ENCODE data around the gene ANKRD11. TPM values are rescaled to one million over a fixed set of nuclear protein-coding genes. Genes with fewer than 3 reads are reported as not detected.

ANKRD11 gene
- total RNA-seq, 1 experiment from 2014 or later, result 242 TPM

DNA sequence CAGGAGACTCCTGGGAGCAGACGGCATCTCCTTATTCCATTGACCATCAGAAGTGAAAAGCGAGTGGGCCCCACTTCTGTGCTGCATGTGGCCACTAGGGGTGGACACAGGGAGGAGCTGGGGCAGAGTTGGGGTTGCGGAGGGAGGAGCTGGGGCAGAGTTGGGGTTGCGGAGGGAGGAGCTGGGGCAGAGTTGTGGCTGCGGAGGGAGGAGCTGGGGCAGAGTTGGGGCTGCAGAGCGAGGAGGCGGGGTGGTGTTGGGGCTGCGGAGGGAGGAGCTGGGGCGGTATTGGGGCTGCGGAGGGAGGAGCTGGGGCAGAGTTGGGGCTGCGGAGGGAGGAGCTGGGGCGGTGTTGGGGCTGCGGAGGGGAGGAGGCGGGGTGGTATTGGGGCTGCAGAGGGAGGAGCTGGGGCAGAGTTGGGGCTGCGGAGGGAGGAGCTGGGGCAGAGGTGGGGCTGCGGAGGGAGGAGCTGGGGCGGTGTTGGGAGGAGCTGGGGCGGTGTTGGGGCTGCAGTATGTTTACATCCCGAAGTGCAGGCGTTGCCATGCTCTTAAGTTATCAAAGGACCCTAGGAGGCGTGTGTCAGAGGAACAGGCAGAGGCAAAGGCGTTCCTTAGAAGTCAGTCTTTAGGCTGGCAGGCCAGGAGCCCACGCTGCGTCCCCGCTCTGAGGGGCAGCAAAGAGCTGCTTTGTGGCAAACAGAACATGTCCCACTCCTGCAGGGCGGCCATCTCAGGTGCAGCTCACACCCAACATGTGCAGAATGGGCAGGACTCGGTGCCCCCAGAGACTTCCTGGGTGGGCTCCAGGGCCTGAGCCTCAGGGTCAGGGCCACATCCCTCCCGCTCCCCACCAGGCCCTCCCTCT lies 196.9 kb downstream of the ANKRD11 start:
- H3K27ac Mint-ChIP-seq (ENCODE audit: unreplicated experiment), result no peak overlapping the region
- no peaks in the 10 kb centered on the region for H3K9me3 Mint-ChIP-seq (ENCODE audit: low read depth, unreplicated experiment)
- DNase-seq, result no peak
- intact Hi-C loops (cut with micrococcal nuclease; ENCODE audit: unreplicated experiment), result no loop called here
- TF ChIP-seq, protein P1, sequence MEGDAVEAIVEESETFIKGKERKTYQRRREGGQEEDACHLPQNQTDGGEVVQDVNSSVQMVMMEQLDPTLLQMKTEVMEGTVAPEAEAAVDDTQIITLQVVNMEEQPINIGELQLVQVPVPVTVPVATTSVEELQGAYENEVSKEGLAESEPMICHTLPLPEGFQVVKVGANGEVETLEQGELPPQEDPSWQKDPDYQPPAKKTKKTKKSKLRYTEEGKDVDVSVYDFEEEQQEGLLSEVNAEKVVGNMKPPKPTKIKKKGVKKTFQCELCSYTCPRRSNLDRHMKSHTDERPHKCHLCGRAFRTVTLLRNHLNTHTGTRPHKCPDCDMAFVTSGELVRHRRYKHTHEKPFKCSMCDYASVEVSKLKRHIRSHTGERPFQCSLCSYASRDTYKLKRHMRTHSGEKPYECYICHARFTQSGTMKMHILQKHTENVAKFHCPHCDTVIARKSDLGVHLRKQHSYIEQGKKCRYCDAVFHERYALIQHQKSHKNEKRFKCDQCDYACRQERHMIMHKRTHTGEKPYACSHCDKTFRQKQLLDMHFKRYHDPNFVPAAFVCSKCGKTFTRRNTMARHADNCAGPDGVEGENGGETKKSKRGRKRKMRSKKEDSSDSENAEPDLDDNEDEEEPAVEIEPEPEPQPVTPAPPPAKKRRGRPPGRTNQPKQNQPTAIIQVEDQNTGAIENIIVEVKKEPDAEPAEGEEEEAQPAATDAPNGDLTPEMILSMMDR (IDR thresholded peaks at IDR 0.05; ENCODE audit: unreplicated experiment), result peak; percentile 25
- BruUV-seq (replicated peaks), result no TSS peak
- H3K4me3 Mint-ChIP-seq (ENCODE audit: low read depth, unreplicated experiment), result no peak overlapping the region
- no peaks in the 10 kb centered on the region for H3K27me3 Mint-ChIP-seq (ENCODE audit: unreplicated experiment)
- H3K4me1 Mint-ChIP-seq (ENCODE audit: low read depth, unreplicated experiment), result peaks cover 20% of the 10 kb centered on the region
- peaks cover 83% of the 10 kb centered on the region for H3K36me3 Mint-ChIP-seq (ENCODE audit: insufficient read depth, unreplicated experiment)
- CTCF ChIA-PET, result interaction anchor here (0.7 kb wide), 1 partner anchor 126 kb away, joined by 4 read pairs; no protein-coding TSS in a partner anchor

DNA sequence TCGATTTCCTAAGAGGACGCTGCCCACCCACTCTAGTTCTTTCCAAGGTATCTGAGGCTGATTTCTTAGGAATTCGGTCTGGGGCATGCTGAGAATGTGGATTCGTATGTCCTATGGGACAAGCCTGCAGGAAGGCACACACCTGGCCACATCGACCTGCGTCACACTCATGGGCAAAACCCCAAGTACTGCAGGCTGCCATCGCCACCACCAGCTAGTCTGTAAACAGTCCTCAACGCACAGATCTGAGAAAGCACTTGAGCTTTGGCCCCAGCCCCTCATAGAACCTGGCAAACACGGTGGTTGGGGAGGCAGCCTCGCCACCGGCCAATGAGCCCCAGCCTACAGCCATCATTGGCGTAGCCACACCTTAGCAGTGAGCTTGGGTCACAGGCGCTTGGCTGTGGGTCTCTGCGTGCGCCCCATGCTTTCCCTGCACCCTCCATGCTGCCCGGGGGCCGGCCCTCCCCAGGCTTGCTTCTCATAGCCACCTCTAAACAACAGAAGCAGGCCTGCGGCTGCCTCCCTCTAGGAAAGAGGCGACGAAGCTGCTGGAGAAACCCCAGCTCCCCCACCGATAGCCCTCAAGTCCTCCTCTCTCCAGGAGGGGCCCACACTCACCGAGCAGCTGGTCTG lies 197.8 kb downstream of the ANKRD11 start:
- peaks cover 12% of the 10 kb centered on the region for H3K4me1 Mint-ChIP-seq (ENCODE audit: low read depth, unreplicated experiment)
- intact Hi-C loops (cut with micrococcal nuclease; ENCODE audit: unreplicated experiment), result no loop called here

DNA sequence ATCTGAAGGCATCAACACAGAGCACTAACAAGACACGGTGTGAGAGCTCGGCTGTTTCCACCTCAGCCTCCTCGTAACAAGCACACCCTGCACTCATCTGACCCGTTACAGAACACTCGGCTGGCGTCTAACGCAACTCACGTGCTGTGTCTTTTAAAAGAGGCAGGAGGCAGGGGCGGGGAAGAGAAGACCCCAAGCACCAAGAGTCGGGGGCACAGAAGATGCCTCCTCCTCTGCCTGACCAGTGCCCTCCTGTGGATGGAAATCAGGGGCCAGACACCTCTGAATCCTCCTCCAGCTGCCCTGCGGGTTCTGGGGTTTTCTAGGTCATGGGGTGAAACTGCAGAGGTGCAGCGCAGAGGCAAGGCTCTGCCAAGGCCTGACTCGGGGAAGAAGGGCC lies 198.6 kb downstream of the ANKRD11 start:
- intact Hi-C loops (cut with micrococcal nuclease; ENCODE audit: unreplicated experiment), result no loop called here
- CTCF ChIA-PET, result no interaction called here
- no peak overlapping the region for H3K27ac Mint-ChIP-seq (ENCODE audit: unreplicated experiment)
- no peak overlapping the region for H3K4me3 Mint-ChIP-seq (ENCODE audit: low read depth, unreplicated experiment)
- BruUV-seq (replicated peaks), result no TSS peak
- DNase-seq, result no peak
- TF ChIP-seq, protein P1 (IDR thresholded peaks at IDR 0.05; ENCODE audit: unreplicated experiment), result no peak
- H3K27me3 Mint-ChIP-seq (ENCODE audit: unreplicated experiment), result no peaks in the 10 kb centered on the region
- no peaks in the 10 kb centered on the region for H3K9me3 Mint-ChIP-seq (ENCODE audit: low read depth, unreplicated experiment)
- H3K4me1 Mint-ChIP-seq (ENCODE audit: low read depth, unreplicated experiment), result peaks cover 9% of the 10 kb centered on the region
- H3K36me3 Mint-ChIP-seq (ENCODE audit: insufficient read depth, unreplicated experiment), result peaks cover 79% of the 10 kb centered on the region

More for the DNA sequence above, 197.8 kb downstream of the ANKRD11 start:
- no peaks in the 10 kb centered on the region for H3K9me3 Mint-ChIP-seq (ENCODE audit: low read depth, unreplicated experiment)
- no peak overlapping the region for H3K27ac Mint-ChIP-seq (ENCODE audit: unreplicated experiment)
- no peak overlapping the region for H3K4me3 Mint-ChIP-seq (ENCODE audit: low read depth, unreplicated experiment)
- no peaks in the 10 kb centered on the region for H3K27me3 Mint-ChIP-seq (ENCODE audit: unreplicated experiment)
- no peak for DNase-seq
- BruUV-seq (replicated peaks), result no TSS peak
- H3K36me3 Mint-ChIP-seq (ENCODE audit: insufficient read depth, unreplicated experiment), result peaks cover 80% of the 10 kb centered on the region
- CTCF ChIA-PET, result interaction anchor here (0.7 kb wide), 1 partner anchor 125 kb away, joined by 4 read pairs; no protein-coding TSS in a partner anchor
- TF ChIP-seq, protein P1 (IDR thresholded peaks at IDR 0.05; ENCODE audit: unreplicated experiment), result no peak

DNA sequence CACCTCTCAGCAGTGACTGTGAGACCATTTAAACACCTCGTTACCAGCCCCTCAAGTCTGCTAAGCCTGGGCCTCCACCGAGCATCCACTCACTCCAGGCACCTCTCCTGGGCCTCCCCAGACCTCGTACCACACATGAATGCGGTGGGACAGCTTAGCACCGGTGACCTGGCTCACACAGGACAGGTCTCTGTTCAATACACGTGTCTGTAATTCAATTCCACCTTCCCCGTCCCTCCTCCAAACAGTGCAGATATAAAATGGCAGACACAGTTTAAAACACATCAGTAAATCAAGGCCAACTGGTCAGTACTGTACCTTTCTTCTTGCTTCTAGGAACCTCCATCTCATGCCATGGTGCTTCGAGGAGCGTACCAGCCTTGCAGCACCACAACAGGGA lies 199.0 kb downstream of the ANKRD11 start:
- Mint-ChIP-seq H3K4me3 (ENCODE audit: low read depth, unreplicated experiment) (no peak overlapping the region), H3K27ac (ENCODE audit: unreplicated experiment) (no peak overlapping the region), H3K9me3 (ENCODE audit: low read depth, unreplicated experiment) (no peaks in the 10 kb centered on the region), H3K27me3 (ENCODE audit: unreplicated experiment) (no peaks in the 10 kb centered on the region), H3K36me3 (ENCODE audit: insufficient read depth, unreplicated experiment) (peaks cover 75% of the 10 kb centered on the region), H3K4me1 (ENCODE audit: low read depth, unreplicated experiment) (peaks cover 6% of the 10 kb centered on the region)
- intact Hi-C loops (cut with micrococcal nuclease; ENCODE audit: unreplicated experiment), result no loop called here
- BruUV-seq (replicated peaks), result no TSS peak
- CTCF ChIA-PET, result no interaction called here
- TF ChIP-seq, protein P1 (IDR thresholded peaks at IDR 0.05; ENCODE audit: unreplicated experiment), result no peak
- DNase-seq, result no peak

Data from Calu3 (cell line).